Central memory CD8-positive, alpha-beta T cell (primary cell): ENCODE data around the gene PTPRC.
A peak's percentile ranks its signal among the peaks of the same experiment; 100 is the strongest.

Experiments used
- ATAC-seq: fragments of 150-1000 bp; cut with Tn5 transposase; replicated peaks from 2 replicates; pipeline ENCODE4 v1.10.0; 2022; ENCODE audit warnings: mild to moderate bottlenecking, moderate FRiP score, moderate number of reproducible peaks; ENCODE audit not compliant: poor library complexity, severe bottlenecking; ENCODE audit errors: extremely low read depth
- DNase-seq, 2 donors: peaks; one replicate each; pipeline ENCODE4 v3.0.0; 2021; ENCODE audit warnings: low spot score in 2 of 2
- H3K27ac Mint-ChIP-seq: one replicate; pipeline ENCODE4 v1.8.0; 2022; ENCODE audit warnings: low read depth, mild to moderate bottlenecking, moderate library complexity, mixed read lengths
- H3K27me3 Mint-ChIP-seq: one replicate; pipeline ENCODE4 v1.8.0; 2022; ENCODE audit warnings: mixed read lengths
- H3K36me3 Mint-ChIP-seq: one replicate; pipeline ENCODE4 v1.8.0; 2022; ENCODE audit warnings: mild to moderate bottlenecking, moderate library complexity, mixed read lengths; ENCODE audit not compliant: insufficient read depth
- H3K4me1 Mint-ChIP-seq: one replicate; pipeline ENCODE4 v1.8.0; 2022; ENCODE audit warnings: mixed read lengths
- H3K4me3 Mint-ChIP-seq: one replicate; pipeline ENCODE4 v1.8.0; 2022; ENCODE audit warnings: mild to moderate bottlenecking, moderate library complexity, mixed read lengths
- H3K9me3 Mint-ChIP-seq: one replicate; pipeline ENCODE4 v1.8.0; 2022; ENCODE audit warnings: mixed read lengths

The PTPRC gene

DNA sequence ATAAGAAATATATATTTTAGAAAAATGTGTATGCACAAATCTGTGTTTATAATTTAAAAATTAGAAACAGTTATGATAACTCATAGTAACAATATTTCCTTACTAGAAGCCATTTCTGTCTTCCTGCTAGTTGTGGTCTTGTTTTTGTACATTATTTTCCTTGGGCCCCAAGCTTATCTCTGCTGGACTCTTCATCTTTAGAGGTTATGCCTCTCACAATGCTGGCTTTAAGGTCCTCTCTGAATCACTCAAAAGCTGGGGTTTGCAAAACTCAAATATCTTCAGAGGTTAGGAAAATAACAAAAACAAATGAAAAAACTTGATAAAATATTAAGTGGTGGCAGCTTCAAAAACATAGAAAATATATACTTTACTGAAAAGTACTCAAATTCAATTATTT is 133.8 kb downstream of the PTPRC start:
- Mint-ChIP-seq H3K27me3 (no peaks in the 10 kb centered on the region), H3K27ac (no peak overlapping the region), H3K36me3 (no peaks in the 10 kb centered on the region), H3K9me3 (no peaks in the 10 kb centered on the region), H3K4me3 (no peak overlapping the region), H3K4me1 (no peaks in the 10 kb centered on the region)
- ATAC-seq = no peak
- no peak for DNase-seq

- Mint-ChIP-seq H3K27ac (no peak overlapping the region), H3K27me3 (no peaks in the 10 kb centered on the region), H3K9me3 (no peaks in the 10 kb centered on the region), H3K4me1 (no peaks in the 10 kb centered on the region), H3K36me3 (no peaks in the 10 kb centered on the region), H3K4me3 (no peak overlapping the region)
- DNase-seq (no peak), ATAC-seq (no peak)
Observed at GRCh38 chr1:198773030-198773429, 134.2 kb downstream of the PTPRC start.

- Mint-ChIP-seq H3K36me3 (no peaks in the 10 kb centered on the region), H3K4me3 (no peak overlapping the region), H3K4me1 (no peaks in the 10 kb centered on the region), H3K9me3 (no peaks in the 10 kb centered on the region), H3K27ac (no peak overlapping the region), H3K27me3 (no peaks in the 10 kb centered on the region)
- DNase-seq = no peak
- no peak for ATAC-seq
Observed at GRCh38 chr1:198773523-198773922, 134.7 kb downstream of the PTPRC start.

GRCh38 chr1:198774421-198774820 is 135.6 kb downstream of the PTPRC start:
- ATAC-seq = no peak
- no peak overlapping the region for H3K27ac Mint-ChIP-seq
- no peak for DNase-seq
- no peak overlapping the region for H3K4me3 Mint-ChIP-seq
- no peaks in the 10 kb centered on the region for H3K27me3 Mint-ChIP-seq
- H3K4me1 Mint-ChIP-seq = no peaks in the 10 kb centered on the region
- no peaks in the 10 kb centered on the region for H3K9me3 Mint-ChIP-seq
- H3K36me3 Mint-ChIP-seq = no peaks in the 10 kb centered on the region

- ATAC-seq (no peak), DNase-seq (no peak)
- no peaks in the 10 kb centered on the region for H3K9me3 Mint-ChIP-seq
- no peaks in the 10 kb centered on the region for H3K36me3 Mint-ChIP-seq
- no peak overlapping the region for H3K4me3 Mint-ChIP-seq
- no peaks in the 10 kb centered on the region for H3K27me3 Mint-ChIP-seq
- no peaks in the 10 kb centered on the region for H3K4me1 Mint-ChIP-seq
- H3K27ac Mint-ChIP-seq = no peak overlapping the region
Observed at GRCh38 chr1:198775606-198776005, 136.8 kb downstream of the PTPRC start.

GRCh38 chr1:198776602-198777029 is 137.8 kb downstream of the PTPRC start:
- no peak overlapping the region for H3K27ac Mint-ChIP-seq
- H3K27me3 Mint-ChIP-seq = no peaks in the 10 kb centered on the region
- ATAC-seq (peak; percentile 28), DNase-seq (no peak)
- no peak overlapping the region for H3K4me3 Mint-ChIP-seq
- H3K36me3 Mint-ChIP-seq = no peaks in the 10 kb centered on the region
- no peaks in the 10 kb centered on the region for H3K4me1 Mint-ChIP-seq
- H3K9me3 Mint-ChIP-seq = no peaks in the 10 kb centered on the region

GRCh38 chr1:198778049-198778448 is 139.2 kb downstream of the PTPRC start:
- H3K36me3 Mint-ChIP-seq = no peaks in the 10 kb centered on the region
- H3K4me3 Mint-ChIP-seq = no peak overlapping the region
- H3K4me1 Mint-ChIP-seq = no peaks in the 10 kb centered on the region
- DNase-seq (no peak), ATAC-seq (no peak)
- H3K27me3 Mint-ChIP-seq = no peaks in the 10 kb centered on the region
- no peak overlapping the region for H3K27ac Mint-ChIP-seq
- H3K9me3 Mint-ChIP-seq = no peaks in the 10 kb centered on the region

DNA sequence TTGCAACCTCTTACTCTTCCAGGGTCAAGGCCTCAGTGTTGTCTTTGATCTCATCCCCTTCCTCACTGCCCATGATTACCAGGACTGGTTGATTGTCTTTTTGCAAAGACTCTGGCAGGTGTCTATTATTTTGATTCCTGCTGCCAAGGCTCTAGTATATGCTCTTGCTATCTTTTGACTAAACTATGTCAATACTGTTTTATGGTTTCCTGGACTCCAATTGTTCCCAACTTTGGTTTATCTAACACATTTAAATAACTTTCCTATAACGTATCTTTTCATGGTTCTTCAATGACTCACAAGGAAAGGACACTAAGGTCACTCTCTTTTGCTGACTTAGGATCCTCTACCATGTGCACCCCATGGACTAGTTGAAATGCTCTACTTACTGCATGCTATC is 141.5 kb downstream of the PTPRC start:
- no peak for DNase-seq
- H3K36me3 Mint-ChIP-seq = no peaks in the 10 kb centered on the region
- H3K4me3 Mint-ChIP-seq = no peak overlapping the region
- no peaks in the 10 kb centered on the region for H3K4me1 Mint-ChIP-seq
- no peak overlapping the region for H3K27ac Mint-ChIP-seq
- H3K27me3 Mint-ChIP-seq = no peaks in the 10 kb centered on the region
- no peaks in the 10 kb centered on the region for H3K9me3 Mint-ChIP-seq
- ATAC-seq = no peak

- no peaks in the 10 kb centered on the region for H3K9me3 Mint-ChIP-seq
- H3K27ac Mint-ChIP-seq = peak overlapping the region; percentile 80
- no peak overlapping the region for H3K4me3 Mint-ChIP-seq
- ATAC-seq (peak; percentile 99), DNase-seq (peak in 1 of 2 donors; percentile 43)
- peaks cover 14% of the 10 kb centered on the region for H3K4me1 Mint-ChIP-seq
- no peaks in the 10 kb centered on the region for H3K27me3 Mint-ChIP-seq
- no peaks in the 10 kb centered on the region for H3K36me3 Mint-ChIP-seq
Observed at GRCh38 chr1:198788561-198789064, 149.8 kb downstream of the PTPRC start.

DNA sequence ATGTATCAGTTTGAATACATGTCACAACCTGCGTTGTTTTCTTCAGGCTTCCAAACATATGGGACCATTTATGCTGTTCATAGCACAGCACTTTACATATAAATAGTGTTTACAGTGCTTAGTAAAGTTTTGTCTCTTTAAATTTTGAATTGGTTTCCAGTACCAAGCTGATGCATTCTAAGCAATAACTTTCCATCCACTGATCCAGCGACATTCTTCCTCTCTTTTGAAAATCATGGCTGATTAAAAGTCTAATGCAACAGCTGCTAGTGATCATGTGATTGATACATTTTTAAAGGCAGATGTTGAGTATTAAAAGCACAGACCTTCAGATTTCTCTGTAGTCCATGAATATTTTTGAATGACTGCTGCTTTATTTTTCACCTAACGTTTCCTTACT is 154.9 kb downstream of the PTPRC start:
- Mint-ChIP-seq H3K27me3 (no peaks in the 10 kb centered on the region), H3K27ac (no peak overlapping the region), H3K36me3 (peaks cover 1% of the 10 kb centered on the region), H3K9me3 (peaks cover 18% of the 10 kb centered on the region), H3K4me1 (peaks cover 7% of the 10 kb centered on the region), H3K4me3 (no peak overlapping the region)
- DNase-seq (no peak), ATAC-seq (no peak)

GRCh38 chr1:198794498-198794897 is 155.7 kb downstream of the PTPRC start:
- H3K27ac Mint-ChIP-seq = no peak overlapping the region
- H3K4me1 Mint-ChIP-seq = no peaks in the 10 kb centered on the region
- H3K9me3 Mint-ChIP-seq = peaks cover 18% of the 10 kb centered on the region
- ATAC-seq = no peak
- DNase-seq = no peak
- no peak overlapping the region for H3K4me3 Mint-ChIP-seq
- H3K36me3 Mint-ChIP-seq = peaks cover 1% of the 10 kb centered on the region
- no peaks in the 10 kb centered on the region for H3K27me3 Mint-ChIP-seq

DNA sequence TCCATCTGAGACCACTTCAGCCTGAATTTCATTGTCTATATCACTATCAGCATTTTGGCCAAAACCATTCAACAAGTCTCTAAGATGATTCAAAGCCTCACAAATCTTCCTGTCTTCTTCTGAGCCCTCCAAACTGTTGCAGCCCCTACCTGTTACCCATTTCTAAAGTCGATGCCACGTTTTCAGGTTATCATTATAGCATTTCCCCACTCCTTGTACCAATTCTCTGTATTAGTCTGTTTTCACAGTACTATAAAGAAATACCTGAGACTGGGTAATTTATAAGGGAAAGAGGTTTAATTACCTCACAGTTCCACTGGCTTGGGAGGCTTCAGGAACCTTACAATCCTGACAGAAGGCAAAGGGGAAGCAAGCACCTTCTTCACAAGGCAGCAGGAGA is 158.8 kb downstream of the PTPRC start:
- no peak for DNase-seq
- no peaks in the 10 kb centered on the region for H3K4me1 Mint-ChIP-seq
- H3K27me3 Mint-ChIP-seq = no peaks in the 10 kb centered on the region
- no peak overlapping the region for H3K4me3 Mint-ChIP-seq
- H3K9me3 Mint-ChIP-seq = peaks cover 18% of the 10 kb centered on the region
- no peak overlapping the region for H3K27ac Mint-ChIP-seq
- peaks cover 1% of the 10 kb centered on the region for H3K36me3 Mint-ChIP-seq
- ATAC-seq = no peak

- Mint-ChIP-seq H3K4me1 (no peaks in the 10 kb centered on the region), H3K27ac (no peak overlapping the region), H3K9me3 (peaks cover 18% of the 10 kb centered on the region), H3K36me3 (peaks cover 1% of the 10 kb centered on the region), H3K4me3 (no peak overlapping the region), H3K27me3 (no peaks in the 10 kb centered on the region)
- ATAC-seq (no peak), DNase-seq (no peak)
Observed at GRCh38 chr1:198798923-198799386, 160.1 kb downstream of the PTPRC start.
